ENCODE results near the gene SLC1A3. TPM values are rescaled to one million over a fixed set of nuclear protein-coding genes. Genes with fewer than 3 reads are reported as not detected.

The SLC1A3 gene
- total RNA-seq, 1 donor from 2014 or later = 14.5 TPM

DNA sequence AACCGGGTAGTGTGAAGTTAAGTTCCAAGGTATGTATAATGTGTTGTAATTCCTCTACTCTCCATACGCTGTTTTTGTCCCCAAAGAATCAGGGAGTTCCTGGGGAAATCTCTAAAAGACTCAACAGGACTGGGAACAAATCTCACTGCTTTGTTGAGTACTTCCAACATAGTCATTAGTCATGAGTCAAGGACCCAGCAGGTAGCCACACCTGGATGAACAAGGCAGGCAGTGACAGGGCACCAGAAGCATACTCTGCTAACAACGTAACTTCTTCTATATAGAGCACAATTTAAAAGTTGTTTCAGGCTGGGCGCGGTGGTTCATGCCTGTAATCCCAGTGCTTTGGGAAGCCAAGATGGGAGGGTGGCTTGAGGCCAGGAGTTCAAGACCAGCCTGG is 126.8 kb downstream of the SLC1A3 start:
- Mint-ChIP-seq H3K27ac (peak overlapping the region; percentile 39), H3K4me1 (ENCODE audit: low read depth) (peaks cover 6% of the 10 kb centered on the region), H3K36me3 (ENCODE audit: insufficient read depth) (no peaks in the 10 kb centered on the region), H3K4me3 (ENCODE audit: low read depth) (no peak overlapping the region), H3K27me3 (peaks cover 11% of the 10 kb centered on the region), H3K9me3 (ENCODE audit: low read depth) (no peaks in the 10 kb centered on the region)
- no peak for DNase-seq (ENCODE audit: low spot score, unreplicated experiment)
- no peak for TF ChIP-seq CTCF (IDR thresholded peaks at IDR 0.05; ENCODE audit: unreplicated experiment)

GRCh38 chr5:36734422-36734821 is 128.0 kb downstream of the SLC1A3 start:
- peaks cover 6% of the 10 kb centered on the region for H3K4me1 Mint-ChIP-seq (ENCODE audit: low read depth)
- peak; percentile 47 for TF ChIP-seq CTCF (IDR thresholded peaks at IDR 0.05; ENCODE audit: unreplicated experiment)
- peaks cover 10% of the 10 kb centered on the region for H3K27me3 Mint-ChIP-seq
- H3K27ac Mint-ChIP-seq = no peak overlapping the region
- H3K36me3 Mint-ChIP-seq (ENCODE audit: insufficient read depth) = no peaks in the 10 kb centered on the region
- DNase-seq (ENCODE audit: low spot score, unreplicated experiment) = no peak
- no peak overlapping the region for H3K4me3 Mint-ChIP-seq (ENCODE audit: low read depth)
- H3K9me3 Mint-ChIP-seq (ENCODE audit: low read depth) = no peaks in the 10 kb centered on the region

DNA sequence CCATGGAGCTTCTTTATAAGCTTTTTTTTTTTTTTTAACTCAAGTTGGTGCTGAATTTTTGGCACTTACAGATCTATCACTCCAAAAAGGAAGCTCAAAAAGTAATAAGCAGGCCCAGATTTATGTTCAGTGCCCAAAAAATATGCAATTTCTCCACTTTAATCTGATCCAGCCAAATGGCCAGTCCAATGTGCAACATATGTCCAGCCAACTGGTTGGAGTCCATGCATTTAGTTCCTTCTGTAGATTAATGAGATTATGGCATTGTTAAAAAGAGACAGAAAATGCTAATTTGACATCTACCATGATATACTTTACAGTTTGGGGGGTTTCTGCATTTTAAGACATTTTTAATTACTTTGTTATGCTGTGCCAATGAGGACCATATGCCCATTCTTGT is 129.5 kb downstream of the SLC1A3 start:
- Mint-ChIP-seq H3K9me3 (ENCODE audit: low read depth) (no peaks in the 10 kb centered on the region), H3K27me3 (peaks cover 10% of the 10 kb centered on the region), H3K36me3 (ENCODE audit: insufficient read depth) (no peaks in the 10 kb centered on the region), H3K4me1 (ENCODE audit: low read depth) (peaks cover 4% of the 10 kb centered on the region), H3K4me3 (ENCODE audit: low read depth) (no peak overlapping the region), H3K27ac (no peak overlapping the region)
- no peak for TF ChIP-seq CTCF (IDR thresholded peaks at IDR 0.05; ENCODE audit: unreplicated experiment)
- DNase-seq (ENCODE audit: low spot score, unreplicated experiment) = no peak
